GM12873 (cell line): Measurements from ENCODE around the gene RBL1.

ENCODE experiments used
- CTCF ChIP-seq: IDR thresholded peaks from 2 replicates; pipeline ENCODE4 v1.5.1; 2012; ENCODE audit warnings: low read depth, mild to moderate bottlenecking, moderate library complexity, low read length, control low read depth; ENCODE audit not compliant: insufficient read depth; ENCODE audit errors: missing control alignments

The RBL1 gene

GRCh38 chr20:36969478-36970186 is 126.2 kb downstream of the RBL1 start:
- TF ChIP-seq CTCF, result no peak

- no peak for TF ChIP-seq CTCF
Observed at GRCh38 chr20:36969051-36969450, 126.7 kb downstream of the RBL1 start.

GRCh38 chr20:36967636-36968035 is 128.2 kb downstream of the RBL1 start:
- no peak for TF ChIP-seq CTCF

- TF ChIP-seq CTCF, result no peak
Observed at GRCh38 chr20:36959242-36959641, 136.6 kb downstream of the RBL1 start.

- TF ChIP-seq CTCF, result no peak
Observed at GRCh38 chr20:36957875-36958667, 137.7 kb downstream of the RBL1 start.

- no peak for TF ChIP-seq CTCF
Observed at GRCh38 chr20:36956674-36957073, 139.1 kb downstream of the RBL1 start.

- no peak for TF ChIP-seq CTCF
Observed at GRCh38 chr20:36956016-36956415, 139.8 kb downstream of the RBL1 start.
